D341Med (cell line): ENCODE measurements around the gene TLCD4.
"Not testable (repeated sequence)": the region's sequence is repeated elsewhere in the genome, so short reads cannot be mapped to it uniquely, and the experiment has no call there.

Experiments
- DNase-seq: peaks from one replicate; pipeline ENCODE4 v3.0.0; 2012; ENCODE audit warnings: low spot score

Gene TLCD4

GRCh38 chr1:95117207-95118066 lies at the start of gene TLCD4:
Gene TLCD4 (plus strand): TSS chr1:95117355. CDS start chr1:95143902, 26,547 bp downstream.
- peak; percentile 77 for DNase-seq

DNA sequence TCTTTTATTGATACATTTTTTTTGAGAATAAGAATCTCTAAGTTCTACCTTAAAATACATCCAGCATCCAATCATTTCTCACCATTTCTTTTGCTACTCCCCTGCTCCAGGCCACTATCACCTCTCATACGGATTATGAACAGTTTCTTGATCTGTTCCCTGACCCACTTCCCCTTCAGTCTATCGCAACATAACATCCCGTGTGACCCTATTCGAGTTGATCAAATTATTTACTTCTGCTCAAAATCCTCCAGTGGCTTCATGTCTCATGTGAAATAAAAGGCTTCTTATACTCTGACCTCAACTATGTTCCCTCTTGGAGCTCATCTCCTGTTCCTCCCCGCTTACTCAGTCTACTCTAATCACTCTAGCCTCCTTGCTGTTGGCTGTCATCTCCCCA lies 49.6 kb upstream of the TLCD4 start:
- no peak for DNase-seq

GRCh38 chr1:95068956-95069709 lies 48.0 kb upstream of the TLCD4 start:
- no peak for DNase-seq

- DNase-seq, result no peak
Observed at GRCh38 chr1:95069710-95070093, 47.5 kb upstream of the TLCD4 start.

- no peak for DNase-seq
Observed at GRCh38 chr1:95071539-95071938, 45.6 kb upstream of the TLCD4 start.

DNA sequence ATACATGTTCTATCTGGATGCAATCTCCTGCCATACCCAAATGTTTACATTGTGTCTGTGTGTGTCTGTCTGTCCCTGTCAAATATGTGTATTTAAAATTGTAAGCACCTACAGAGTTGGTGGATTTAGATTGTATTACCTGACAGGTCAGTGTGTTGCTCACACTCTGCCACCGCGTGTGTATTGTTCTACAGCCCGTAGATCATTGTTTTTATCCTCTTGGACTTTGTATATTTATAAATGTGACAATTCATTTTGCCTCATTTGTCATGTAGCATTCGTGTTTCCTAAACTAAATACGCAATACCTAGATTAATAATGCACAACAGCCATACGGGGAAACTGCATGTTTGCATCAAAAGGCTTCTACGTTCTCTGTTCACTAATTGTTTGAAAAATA lies 45.0 kb upstream of the TLCD4 start:
- no peak for DNase-seq

- DNase-seq, result peak; percentile 89
Observed at GRCh38 chr1:95072532-95073419, 44.4 kb upstream of the TLCD4 start, which contains the start of gene ALG14. Gene ALG14 (minus strand): TSS chr1:95072951. CDS start chr1:95072898, 53 bp downstream.

DNA sequence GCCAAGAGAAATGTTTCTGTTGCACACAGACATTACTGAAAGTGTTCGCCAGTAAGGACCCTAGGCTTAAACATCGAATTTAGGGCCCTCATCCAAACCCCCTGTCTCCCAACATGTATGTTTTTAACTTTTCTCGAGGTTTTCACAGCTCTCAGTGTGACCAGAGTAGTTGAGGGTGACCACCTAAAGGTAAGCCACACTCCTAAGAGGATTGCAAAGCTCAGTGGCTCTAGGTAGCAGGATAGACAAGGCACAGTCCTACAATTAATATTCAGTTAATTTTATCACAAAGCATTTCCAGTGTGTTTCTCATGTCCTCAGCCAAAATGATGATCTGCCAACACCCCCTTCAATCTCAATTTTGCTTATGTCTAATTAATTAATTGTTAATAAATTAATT lies 43.7 kb upstream of the TLCD4 start:
- DNase-seq, result no peak

DNA sequence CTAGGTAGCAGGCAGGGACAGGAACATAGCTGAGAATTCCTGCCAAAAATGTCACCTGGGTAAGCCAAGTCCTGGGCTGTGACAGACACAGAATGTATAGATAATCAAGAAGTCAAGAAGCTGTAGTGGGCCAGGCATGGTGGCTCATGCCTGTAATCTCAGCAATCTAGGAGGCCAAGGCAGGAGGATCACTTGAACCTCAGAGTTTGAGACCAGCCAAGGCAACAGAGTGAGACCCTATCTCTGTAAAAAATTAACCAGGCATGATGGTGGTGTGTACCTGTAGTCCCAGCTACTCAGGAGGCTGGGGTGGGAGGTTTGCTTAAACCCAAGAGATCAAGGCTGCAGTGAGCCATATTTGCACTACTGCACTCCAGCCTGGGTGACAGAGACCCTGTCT lies 41.1 kb upstream of the TLCD4 start:
- DNase-seq, result no peak

GRCh38 chr1:95080446-95080845 lies 36.7 kb upstream of the TLCD4 start:
- DNase-seq, result no peak

DNA sequence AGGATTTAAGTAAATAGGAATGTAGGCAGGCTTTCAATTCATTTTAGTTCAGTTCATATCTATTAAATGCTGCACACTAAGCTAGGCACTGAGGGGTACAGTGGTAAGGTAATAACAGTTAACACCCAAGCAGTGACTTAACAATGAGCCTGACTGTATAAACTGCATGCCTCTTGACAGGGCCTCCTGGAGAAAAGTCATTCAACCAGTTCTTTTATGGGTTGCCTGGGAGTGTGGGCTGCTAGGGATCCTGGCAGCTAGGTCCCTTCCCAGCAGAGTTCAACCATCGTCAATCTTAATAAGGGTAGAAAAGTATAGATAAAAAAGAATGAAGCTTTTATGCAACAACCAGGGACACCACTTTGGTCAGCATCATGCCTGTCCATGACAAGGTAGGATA lies 36.3 kb upstream of the TLCD4 start:
- no peak for DNase-seq

- DNase-seq, result peak; percentile 64
Observed at GRCh38 chr1:95084317-95085176, 32.6 kb upstream of the TLCD4 start.

DNA sequence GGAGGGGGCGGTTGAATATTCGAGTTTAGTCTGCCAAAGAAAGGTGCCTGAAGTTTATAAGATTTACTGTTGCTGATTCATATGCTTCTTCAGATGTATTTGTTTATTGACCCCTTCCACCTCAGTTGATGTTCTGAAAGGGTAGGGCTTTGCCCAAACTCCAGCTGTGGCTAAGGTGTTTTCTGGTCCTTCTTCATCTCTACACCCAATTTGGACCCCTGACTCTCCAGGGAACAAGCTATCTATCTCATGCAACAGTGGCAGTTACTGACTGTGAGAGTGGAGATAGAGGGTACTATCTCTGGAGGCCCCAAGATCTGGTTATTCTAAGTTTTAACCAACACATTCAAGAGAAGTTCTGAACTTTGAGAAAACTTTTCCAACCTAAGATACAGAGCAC lies 31.8 kb upstream of the TLCD4 start:
- DNase-seq, result no peak

DNA sequence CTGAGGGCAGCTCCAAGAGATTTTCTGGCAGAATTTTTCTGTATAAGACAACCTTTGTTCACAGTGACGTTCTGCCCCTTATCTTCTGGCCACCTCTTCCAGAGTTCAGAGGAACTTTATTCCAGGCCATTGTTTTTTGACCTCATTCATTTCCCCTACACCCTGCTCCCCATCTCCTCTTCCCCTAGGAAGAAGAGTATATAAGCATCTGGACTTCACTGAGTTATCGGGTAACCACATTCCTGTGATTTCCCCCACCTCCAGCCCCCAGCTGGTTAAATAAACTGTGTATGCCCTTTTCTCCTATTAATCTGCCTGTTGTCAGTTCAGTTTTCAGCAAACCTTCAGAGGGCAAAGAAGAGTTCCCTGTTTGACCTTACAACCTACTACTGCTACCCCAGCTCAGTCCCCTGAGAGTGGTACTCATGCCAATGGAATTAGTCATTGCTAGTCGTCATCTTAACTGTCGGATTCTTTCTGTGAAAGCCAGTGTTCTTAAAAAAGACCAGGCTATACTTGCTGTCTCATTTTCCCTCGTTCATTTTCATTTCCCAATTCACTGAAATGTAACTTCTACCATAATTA lies 30.1 kb upstream of the TLCD4 start:
- no peak for DNase-seq

- no peak for DNase-seq
Observed at GRCh38 chr1:95088303-95088702, 28.9 kb upstream of the TLCD4 start.

DNA sequence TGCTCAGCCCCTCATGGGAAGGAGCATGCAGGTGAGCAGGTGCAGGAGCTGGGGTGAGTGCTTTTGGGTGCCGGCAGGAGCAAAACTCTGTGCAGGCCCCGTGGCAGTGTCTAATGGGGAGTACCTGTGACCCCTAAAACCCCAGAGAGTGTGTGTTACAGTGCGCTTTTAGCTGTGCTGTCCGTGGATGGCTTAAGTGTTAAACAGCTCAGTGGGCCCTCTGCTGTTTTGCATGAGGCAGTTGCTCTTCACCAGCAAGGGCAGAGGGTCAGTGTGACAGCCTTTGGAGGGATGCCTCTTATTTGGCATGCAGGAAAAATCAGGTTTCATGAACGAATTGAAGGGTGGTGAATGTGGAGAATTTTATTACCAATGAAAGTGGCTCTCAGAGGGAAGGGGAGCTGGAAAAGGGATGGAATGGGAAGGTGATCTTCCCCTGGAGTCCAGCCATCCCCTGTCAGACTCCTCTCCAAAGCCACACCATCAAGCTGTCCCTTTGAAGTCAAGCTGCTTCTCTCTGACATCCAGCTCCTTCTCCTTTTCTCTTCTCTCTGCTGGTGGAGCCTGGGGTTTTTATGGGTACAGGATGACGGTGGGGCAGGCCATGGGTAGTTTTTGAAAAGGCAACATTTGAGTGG lies 27.4 kb upstream of the TLCD4 start:
- DNase-seq, result no peak

DNA sequence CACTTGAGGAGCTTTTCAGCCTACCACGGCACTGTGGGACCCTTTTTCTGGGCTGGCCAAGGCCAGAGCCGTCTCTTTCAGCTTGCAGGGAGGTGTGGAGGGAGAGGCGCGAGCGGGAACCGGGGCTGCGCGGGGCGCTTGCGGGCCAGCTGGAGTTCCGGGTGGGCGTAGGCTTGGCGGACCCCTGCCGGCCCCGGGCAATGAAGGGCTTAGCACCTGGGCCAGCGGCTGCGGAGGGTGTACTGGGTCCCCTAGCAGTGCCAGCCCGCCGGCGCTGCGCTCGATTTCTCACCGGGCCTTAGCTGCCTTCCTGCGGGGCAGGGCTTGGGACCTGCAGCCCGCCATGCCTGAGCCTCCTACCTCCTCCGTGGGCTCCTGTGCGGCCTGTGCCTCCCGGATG lies 25.9 kb upstream of the TLCD4 start:
- not testable (repeated sequence) for DNase-seq

DNA sequence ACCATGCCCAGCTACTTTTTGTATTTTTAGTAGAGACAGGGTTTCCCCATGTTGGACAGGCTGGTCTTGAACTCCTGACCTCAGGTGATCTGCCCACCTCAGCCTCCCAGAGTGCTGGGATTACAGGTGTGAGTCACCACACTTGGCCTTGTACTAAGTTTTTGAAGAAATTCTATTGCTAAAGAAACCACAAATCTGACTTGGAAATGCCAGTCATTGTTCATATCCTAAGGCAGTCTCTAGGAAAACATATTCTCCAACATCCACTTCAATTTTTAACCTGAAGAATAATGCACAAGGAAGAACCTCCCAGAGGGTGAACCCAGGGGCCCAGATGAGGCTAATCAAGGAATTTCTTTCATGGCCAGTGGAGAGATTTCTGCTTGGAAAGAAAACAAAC lies 24.3 kb upstream of the TLCD4 start:
- not testable (repeated sequence) for DNase-seq

DNA sequence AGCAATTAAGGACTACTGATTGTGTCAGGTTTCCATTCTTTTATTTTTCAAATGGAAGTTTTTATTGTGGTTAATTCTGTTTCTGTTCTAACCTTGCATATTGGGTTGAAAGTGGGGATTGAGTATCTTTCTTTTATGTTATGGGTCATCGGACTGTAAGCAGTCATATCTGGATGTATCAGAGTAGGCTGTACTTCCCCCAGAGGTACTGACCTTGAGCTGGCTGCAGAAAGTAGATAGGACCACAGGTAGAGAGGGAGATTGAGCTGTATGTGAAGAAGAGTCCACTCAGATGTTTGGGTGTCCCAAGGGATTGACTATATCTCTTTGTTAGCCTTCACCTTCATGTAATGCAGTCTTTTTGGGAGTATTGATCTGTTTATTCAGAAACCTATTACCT lies 23.9 kb upstream of the TLCD4 start:
- DNase-seq, result no peak

DNA sequence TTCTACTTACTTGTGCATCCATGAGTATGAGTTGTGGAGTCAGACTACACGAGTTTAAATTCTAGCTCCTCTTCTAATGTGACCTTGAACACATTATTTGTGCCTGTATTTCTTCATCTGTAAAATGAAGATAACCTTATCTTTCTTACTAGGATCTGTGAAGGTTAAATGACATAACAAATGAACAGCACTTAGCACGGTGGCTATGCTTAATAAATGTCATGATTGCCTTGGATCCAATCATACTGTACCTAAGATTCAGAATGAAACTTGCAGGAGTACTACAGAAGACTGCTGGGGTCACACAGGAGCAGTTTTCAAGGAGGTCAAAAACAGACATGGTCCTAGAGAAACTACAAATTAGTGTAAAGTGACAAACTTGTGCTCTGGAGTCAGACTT lies 22.2 kb upstream of the TLCD4 start:
- DNase-seq, result no peak
